Trophoblast cell (in vitro differentiated cells and primary cell): ENCODE results near the gene SMCP.

Experiments
- DNase-seq, 2 donors: peaks; one replicate each; pipeline ENCODE4 v3.0.0-alpha.2; 2016
- H2AFZ ChIP-seq: 2 replicates; pipeline ENCODE4 v1.6.1; 2013; ENCODE audit warnings: low read length, moderate library complexity, mild to moderate bottlenecking; ENCODE audit not compliant: insufficient read depth, poor library complexity
- H2AK5ac ChIP-seq: 2 replicates; pipeline ENCODE4 v1.6.1; 2013; ENCODE audit warnings: mild to moderate bottlenecking, low read length
- H2BK120ac ChIP-seq: 2 replicates; pipeline ENCODE4 v1.6.1; 2013; ENCODE audit warnings: low read length, mild to moderate bottlenecking, moderate library complexity; ENCODE audit not compliant: insufficient read depth, poor library complexity
- H2BK12ac ChIP-seq: 2 replicates; pipeline ENCODE4 v1.6.1; 2013; ENCODE audit warnings: mild to moderate bottlenecking, low read length, moderate library complexity
- H2BK5ac ChIP-seq: 2 replicates; pipeline ENCODE4 v1.6.1; 2013; ENCODE audit warnings: low read length, low read depth, moderate library complexity, mild to moderate bottlenecking; ENCODE audit not compliant: poor library complexity
- H3K14ac ChIP-seq: 2 replicates; pipeline ENCODE4 v1.6.1; 2013; ENCODE audit warnings: mild to moderate bottlenecking, low read length
- H3K18ac ChIP-seq: 2 replicates; pipeline ENCODE4 v1.6.1; 2013; ENCODE audit warnings: mild to moderate bottlenecking, low read length
- H3K23ac ChIP-seq: 2 replicates; pipeline ENCODE4 v1.6.1; 2013; ENCODE audit warnings: low read length
- H3K27ac ChIP-seq: 2 replicates; pipeline ENCODE4 v1.5.1; 2013; ENCODE audit warnings: low read depth, mild to moderate bottlenecking, inconsistent platforms, low read length, moderate library complexity
- H3K27me3 ChIP-seq: 2 replicates; pipeline ENCODE4 v1.6.1; 2013; ENCODE audit warnings: inconsistent platforms, mild to moderate bottlenecking, low read length, moderate library complexity; ENCODE audit not compliant: insufficient read depth
- H3K36me3 ChIP-seq, 2 experiments: 1 replicate in 1 of 2; 2 replicates in 1 of 2; pipeline ENCODE4 v1.6.1; 2013; ENCODE audit warnings: low read length in 2 of 2, mild to moderate bottlenecking in 2 of 2, moderate library complexity in 1 of 2; ENCODE audit not compliant: insufficient read depth in 2 of 2, control insufficient read depth in 1 of 2
- H3K4ac ChIP-seq: 2 replicates; pipeline ENCODE4 v1.6.1; 2013; ENCODE audit warnings: low read depth, mild to moderate bottlenecking, low read length, moderate library complexity
- H3K4me1 ChIP-seq, 2 experiments: 1 replicate in 1 of 2; 2 replicates in 1 of 2; pipeline ENCODE4 v1.6.1; 2013; ENCODE audit warnings: low read length in 2 of 2, mild to moderate bottlenecking in 2 of 2, moderate library complexity in 1 of 2; ENCODE audit not compliant: insufficient read depth in 2 of 2, control insufficient read depth in 1 of 2
- H3K4me2 ChIP-seq: 2 replicates; pipeline ENCODE4 v1.6.1; 2013; ENCODE audit warnings: inconsistent platforms, mild to moderate bottlenecking, low read length, moderate library complexity
- H3K4me3 ChIP-seq: 2 replicates; pipeline ENCODE4 v1.5.1; 2013; ENCODE audit warnings: mild to moderate bottlenecking, low read depth, low read length, inconsistent platforms
- H3K79me1 ChIP-seq: one replicate; pipeline ENCODE4 v1.6.1; 2013; ENCODE audit warnings: low read length
- H3K79me2 ChIP-seq: 2 replicates; pipeline ENCODE4 v1.6.1; 2013; ENCODE audit warnings: low read length, mild to moderate bottlenecking; ENCODE audit not compliant: control insufficient read depth, insufficient read depth, poor library complexity
- H3K9ac ChIP-seq: 2 replicates; pipeline ENCODE4 v1.6.1; 2013; ENCODE audit warnings: mild to moderate bottlenecking, low read length
- H3K9me3 ChIP-seq: 2 replicates; pipeline ENCODE4 v1.6.1; 2013; ENCODE audit warnings: low read depth, mild to moderate bottlenecking, control low read depth, inconsistent platforms, low read length; ENCODE audit not compliant: insufficient read depth
- H4K12ac ChIP-seq: 2 replicates; pipeline ENCODE4 v1.6.1; 2013; ENCODE audit warnings: low read depth, mild to moderate bottlenecking, low read length, moderate library complexity
- H4K8ac ChIP-seq: 2 replicates; pipeline ENCODE4 v1.6.1; 2013; ENCODE audit warnings: low read depth, mild to moderate bottlenecking, low read length, moderate library complexity
- H4K91ac ChIP-seq: one replicate; pipeline ENCODE4 v1.6.1; 2013; ENCODE audit warnings: low read depth, mild to moderate bottlenecking, low read length, moderate library complexity
- WGBS: extraction: QIAGEN DNeasy Blood & Tissue Kit; methylation state at CpG from one replicate; pipeline ENCODE4 v1.1.7; 2013; ENCODE audit warnings: missing lambda C conversion rate; ENCODE audit not compliant: insufficient read length, insufficient coverage; ENCODE audit errors: extremely low coverage; 5-methylcytosine and 5-hydroxymethylcytosine counted together

SMCP gene

GRCh38 chr1:152880316-152880715, 2.2 kb downstream of the SMCP start:
- no peak overlapping the region for H3K4ac ChIP-seq
- H4K12ac ChIP-seq = no peak overlapping the region
- no peak overlapping the region for H2BK5ac ChIP-seq
- H3K9ac ChIP-seq = no peak overlapping the region
- H3K27me3 ChIP-seq = no peaks in the 10 kb centered on the region
- H3K79me1 ChIP-seq = no peaks in the 10 kb centered on the region
- DNase-seq = no peak
- no peak overlapping the region for H3K18ac ChIP-seq
- H3K4me1 ChIP-seq = no peaks in the 10 kb centered on the region
- H2BK120ac ChIP-seq = no peak overlapping the region
- H3K23ac ChIP-seq = no peak overlapping the region
- peaks cover 10% of the 10 kb centered on the region for H3K9me3 ChIP-seq
- no peak overlapping the region for H3K14ac ChIP-seq
- H3K4me2 ChIP-seq = no peak overlapping the region
- H2AFZ ChIP-seq = no peak overlapping the region
- WGBS = no CpG with 5 or more reads among the region's 4 CpGs
- H3K36me3 ChIP-seq = no peaks in the 10 kb centered on the region
- no peak overlapping the region for H3K4me3 ChIP-seq
- H2AK5ac ChIP-seq = no peak overlapping the region
- H2BK12ac ChIP-seq = no peak overlapping the region
- no peak overlapping the region for H3K27ac ChIP-seq
- no peaks in the 10 kb centered on the region for H3K79me2 ChIP-seq
- H4K91ac ChIP-seq = no peak overlapping the region
- no peak overlapping the region for H4K8ac ChIP-seq

- Histone ChIP-seq H2BK5ac (no peak overlapping the region), H2BK120ac (no peak overlapping the region), H3K9me3 (peaks cover 10% of the 10 kb centered on the region), H3K23ac (no peak overlapping the region), H3K14ac (no peak overlapping the region), H3K4me3 (no peak overlapping the region), H3K27me3 (no peaks in the 10 kb centered on the region), H3K79me1 (no peaks in the 10 kb centered on the region), H3K9ac (no peak overlapping the region), H3K4me2 (no peak overlapping the region), H3K36me3 (no peaks in the 10 kb centered on the region), H2AFZ (no peak overlapping the region), H3K27ac (no peak overlapping the region), H4K91ac (no peak overlapping the region), H3K18ac (no peak overlapping the region), H2BK12ac (no peak overlapping the region), H3K79me2 (no peaks in the 10 kb centered on the region), H2AK5ac (no peak overlapping the region), H4K8ac (no peak overlapping the region), H4K12ac (no peak overlapping the region), H3K4ac (no peak overlapping the region), H3K4me1 (no peaks in the 10 kb centered on the region)
- no peak for DNase-seq
- no CpG with 5 or more reads among the region's 5 CpGs for WGBS
Measured at GRCh38 chr1:152880907-152881306, 2.8 kb downstream of the SMCP start.

DNA sequence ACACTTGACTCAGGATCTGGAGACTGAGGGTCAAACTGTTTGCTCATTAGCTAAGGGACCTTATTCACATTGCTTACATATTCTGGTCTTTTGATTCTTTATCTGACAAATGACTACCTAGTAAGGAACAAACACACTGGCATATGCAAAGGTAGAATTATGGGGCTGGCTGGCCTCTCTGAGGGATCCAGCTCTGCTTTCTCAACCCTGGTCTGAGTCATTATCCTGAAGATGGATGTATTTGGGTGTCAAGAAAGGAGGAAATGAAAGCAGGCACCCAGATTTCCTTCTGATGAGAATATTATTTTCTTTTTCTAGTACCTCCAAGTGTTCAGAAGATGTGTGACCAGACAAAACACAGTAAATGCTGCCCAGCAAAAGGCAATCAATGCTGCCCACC, 6.0 kb downstream of the SMCP start:
- Histone ChIP-seq H3K4ac (no peak overlapping the region), H3K79me2 (no peaks in the 10 kb centered on the region), H3K23ac (no peak overlapping the region), H3K18ac (no peak overlapping the region), H2BK12ac (no peak overlapping the region), H3K36me3 (no peaks in the 10 kb centered on the region), H3K14ac (no peak overlapping the region), H4K8ac (no peak overlapping the region), H4K12ac (no peak overlapping the region), H2BK120ac (no peak overlapping the region), H3K9me3 (peaks cover 8% of the 10 kb centered on the region), H3K4me3 (no peak overlapping the region), H4K91ac (no peak overlapping the region), H3K9ac (no peak overlapping the region), H3K4me2 (no peak overlapping the region), H3K4me1 (no peaks in the 10 kb centered on the region), H2AFZ (no peak overlapping the region), H2BK5ac (no peak overlapping the region), H3K27ac (no peak overlapping the region), H3K27me3 (no peaks in the 10 kb centered on the region), H2AK5ac (no peak overlapping the region), H3K79me1 (no peaks in the 10 kb centered on the region)
- DNase-seq = no peak

DNA sequence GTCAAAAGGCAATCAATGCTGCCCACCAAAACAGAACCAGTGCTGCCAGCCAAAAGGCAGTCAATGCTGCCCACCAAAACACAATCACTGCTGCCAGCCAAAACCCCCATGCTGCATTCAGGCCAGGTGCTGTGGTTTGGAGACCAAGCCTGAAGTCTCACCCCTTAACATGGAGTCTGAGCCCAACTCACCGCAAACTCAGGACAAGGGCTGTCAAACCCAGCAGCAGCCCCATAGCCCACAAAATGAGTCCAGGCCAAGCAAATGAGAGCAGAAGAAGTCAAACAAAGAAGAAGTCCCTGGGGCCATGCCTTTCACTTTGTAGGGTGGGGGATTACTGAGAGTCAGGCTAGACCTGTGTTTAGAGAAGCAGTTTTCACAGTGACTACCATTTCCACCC, 6.4 kb downstream of the SMCP start:
- no peak overlapping the region for H2AK5ac ChIP-seq
- no peak overlapping the region for H3K27ac ChIP-seq
- H3K4me3 ChIP-seq = no peak overlapping the region
- no peak overlapping the region for H3K9ac ChIP-seq
- peaks cover 8% of the 10 kb centered on the region for H3K9me3 ChIP-seq
- no peaks in the 10 kb centered on the region for H3K79me1 ChIP-seq
- no peaks in the 10 kb centered on the region for H3K4me1 ChIP-seq
- no peak for DNase-seq
- H3K36me3 ChIP-seq = no peaks in the 10 kb centered on the region
- H3K27me3 ChIP-seq = no peaks in the 10 kb centered on the region
- H3K4ac ChIP-seq = no peak overlapping the region
- no peak overlapping the region for H2BK120ac ChIP-seq
- no peak overlapping the region for H4K91ac ChIP-seq
- no peaks in the 10 kb centered on the region for H3K79me2 ChIP-seq
- H2BK12ac ChIP-seq = no peak overlapping the region
- H2AFZ ChIP-seq = no peak overlapping the region
- H3K4me2 ChIP-seq = no peak overlapping the region
- no peak overlapping the region for H3K18ac ChIP-seq
- H4K8ac ChIP-seq = no peak overlapping the region
- no peak overlapping the region for H3K14ac ChIP-seq
- WGBS = no CpG with 5 or more reads among the region's 1 CpG
- no peak overlapping the region for H4K12ac ChIP-seq
- H2BK5ac ChIP-seq = no peak overlapping the region
- no peak overlapping the region for H3K23ac ChIP-seq
